Lung (tissue), 12 donors: ENCODE measurements around the gene ARID1B. TPM values are rescaled to one million over a fixed set of nuclear protein-coding genes. Genes with fewer than 3 reads are reported as not detected.

Experiments used
- ATAC-seq: fragments of 200-7000 bp; cut with Tn5 transposase; one replicate; pipeline ENCODE4 v1.9.1; 2020; ENCODE audit warnings: moderate number of reproducible peaks; ENCODE audit not compliant: insufficient read depth, low FRiP score
- DNase-seq, 3 donors: peaks; one replicate each; pipeline ENCODE4 v3.0.0-alpha.2; 2013 to 2017
- H3K27ac ChIP-seq, 2 donors: one replicate each; pipeline ENCODE4 v1.5.1; 2013; ENCODE audit warnings: mild to moderate bottlenecking in 2 of 2, moderate library complexity in 2 of 2, control low read depth in 1 of 2, inconsistent platforms in 1 of 2, low read depth in 1 of 2, low read length in 1 of 2
- H3K27me3 ChIP-seq, 3 donors: one replicate each; pipeline ENCODE4 v1.5.1; 2013; ENCODE audit warnings: low read length in 2 of 3; ENCODE audit not compliant: control insufficient read depth in 3 of 3, insufficient read depth in 3 of 3
- H3K36me3 ChIP-seq, 4 donors: one replicate each; pipeline ENCODE4 v1.5.1; 2013; ENCODE audit warnings: low read length in 4 of 4, mild to moderate bottlenecking in 1 of 4, moderate library complexity in 1 of 4; ENCODE audit not compliant: control insufficient read depth in 4 of 4, insufficient read depth in 4 of 4
- H3K4me1 ChIP-seq, 5 donors: one replicate each; pipeline ENCODE4 v1.5.1; 2013; ENCODE audit warnings: low read length in 5 of 5, mild to moderate bottlenecking in 2 of 5, moderate library complexity in 1 of 5; ENCODE audit not compliant: control insufficient read depth in 5 of 5, insufficient read depth in 5 of 5
- H3K4me3 ChIP-seq: one replicate; pipeline ENCODE4 v1.5.1; 2013; ENCODE audit warnings: mild to moderate bottlenecking, control low read depth, moderate library complexity
- H3K9ac ChIP-seq, 2 donors: one replicate each; pipeline ENCODE4 v1.5.1; 2013; ENCODE audit warnings: low read length in 2 of 2, control low read depth in 1 of 2; ENCODE audit not compliant: insufficient read depth in 1 of 2
- H3K9me3 ChIP-seq, 4 donors: one replicate each; pipeline ENCODE4 v1.5.1; 2013; ENCODE audit warnings: low read length in 3 of 4, mild to moderate bottlenecking in 1 of 4, moderate library complexity in 1 of 4; ENCODE audit not compliant: control insufficient read depth in 4 of 4, insufficient read depth in 3 of 4
- WGBS, 2 donors: extraction: QIAGEN DNeasy Blood & Tissue Kit; methylation state at CpG; one replicate each; pipeline ENCODE4 v1.1.7; 2013; 5-methylcytosine and 5-hydroxymethylcytosine counted together
- polyA plus RNA-seq, 2 donors: library from polyadenylated mRNA; stranded (reverse); fragments of 200-250 nt; gene quantifications; one replicate each; pipeline ENCODE4 v1.2.1, GENCODE V29; 2013
- total RNA-seq, 2 donors: library from RNA; depleted of rRNA in 1 of 2; stranded (reverse); fragments of >200 nt in 1 of 2; gene quantifications; one replicate each; pipeline ENCODE4 v1.2.1, GENCODE V29; 2014 to 2021
- TF ChIP-seq, protein P1 (sequence below): IDR thresholded peaks from 2 replicates; pipeline ENCODE4 v1.5.1; 2012; ENCODE audit warnings: mild to moderate bottlenecking; ENCODE audit errors: control extremely low read depth, extremely low read depth
- donor health status: control.
- donor health status: control.
- donor health status: Bipolar disorder and iron deficiency.
- donor health status: healthy.
- donor health status: DM: yes; HTN: yes; CAD: no.

ARID1B gene
- total and polyA plus RNA-seq, 4 donors = 10.5 to 239 (median 50.9) TPM

DNA sequence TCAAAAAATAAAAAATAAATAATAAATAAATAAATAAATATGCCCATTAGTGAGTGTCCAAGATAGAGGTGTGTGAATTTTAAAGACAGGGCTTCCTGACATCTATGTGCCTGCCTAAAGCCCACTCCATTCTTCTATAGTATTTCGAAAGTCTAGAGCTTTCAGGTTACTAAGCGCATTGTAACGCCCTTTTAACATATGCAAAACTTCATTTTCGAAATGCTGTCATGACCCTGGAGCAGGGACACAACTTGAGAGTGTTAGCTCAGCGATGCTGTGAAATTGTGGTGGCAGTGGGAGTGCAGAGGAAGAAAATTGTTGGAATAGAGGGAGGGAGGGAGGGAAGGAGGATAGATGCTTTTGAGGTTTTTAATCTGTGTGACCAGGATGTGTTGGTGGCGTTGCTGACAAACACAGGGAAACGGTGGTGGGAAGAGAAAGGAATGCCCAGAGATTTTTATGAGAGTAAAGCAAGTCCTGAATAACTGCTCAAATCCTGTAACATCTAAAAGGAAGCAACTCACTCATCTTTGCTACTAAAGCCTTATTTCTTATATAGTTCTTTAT is 169.3 kb downstream of the ARID1B start:
- ATAC-seq (no peak), DNase-seq (no peak)
- Histone ChIP-seq H3K36me3 (no peaks in the 10 kb centered on the region), H3K4me3 (no peak overlapping the region), H3K9me3 (no peaks in the 10 kb centered on the region), H3K27me3 (no peaks in the 10 kb centered on the region), H3K27ac (no peak overlapping the region), H3K9ac (no peak overlapping the region), H3K4me1 (peaks cover 3 to 23% (median 7%) of the 10 kb centered on the region in 5 donors)
- TF ChIP-seq, protein P1, sequence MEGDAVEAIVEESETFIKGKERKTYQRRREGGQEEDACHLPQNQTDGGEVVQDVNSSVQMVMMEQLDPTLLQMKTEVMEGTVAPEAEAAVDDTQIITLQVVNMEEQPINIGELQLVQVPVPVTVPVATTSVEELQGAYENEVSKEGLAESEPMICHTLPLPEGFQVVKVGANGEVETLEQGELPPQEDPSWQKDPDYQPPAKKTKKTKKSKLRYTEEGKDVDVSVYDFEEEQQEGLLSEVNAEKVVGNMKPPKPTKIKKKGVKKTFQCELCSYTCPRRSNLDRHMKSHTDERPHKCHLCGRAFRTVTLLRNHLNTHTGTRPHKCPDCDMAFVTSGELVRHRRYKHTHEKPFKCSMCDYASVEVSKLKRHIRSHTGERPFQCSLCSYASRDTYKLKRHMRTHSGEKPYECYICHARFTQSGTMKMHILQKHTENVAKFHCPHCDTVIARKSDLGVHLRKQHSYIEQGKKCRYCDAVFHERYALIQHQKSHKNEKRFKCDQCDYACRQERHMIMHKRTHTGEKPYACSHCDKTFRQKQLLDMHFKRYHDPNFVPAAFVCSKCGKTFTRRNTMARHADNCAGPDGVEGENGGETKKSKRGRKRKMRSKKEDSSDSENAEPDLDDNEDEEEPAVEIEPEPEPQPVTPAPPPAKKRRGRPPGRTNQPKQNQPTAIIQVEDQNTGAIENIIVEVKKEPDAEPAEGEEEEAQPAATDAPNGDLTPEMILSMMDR = no peak
- WGBS, 2 donors = 69 to 77% methylated on average over 7 of the region's 7 CpGs

DNA sequence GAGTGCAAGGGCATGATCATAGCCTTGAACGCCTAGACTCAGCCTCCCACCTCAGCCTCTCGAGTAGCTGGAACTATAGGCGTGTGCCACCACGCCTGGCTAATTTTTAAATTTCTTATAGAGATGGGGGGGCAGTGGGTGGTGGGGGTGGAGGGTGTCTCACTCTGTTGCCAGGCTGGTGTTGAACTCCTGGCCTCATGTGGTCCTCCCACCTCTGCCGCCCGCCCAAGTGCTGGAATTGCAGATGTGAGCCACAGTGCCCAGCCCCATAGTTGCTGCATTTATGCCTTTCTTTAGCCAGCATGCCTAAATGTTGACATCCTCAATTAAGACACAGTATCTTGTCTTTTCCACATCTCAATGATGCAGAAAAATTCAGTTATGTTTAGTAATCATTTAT is 171.1 kb downstream of the ARID1B start:
- DNase-seq = no peak
- peaks cover 0 to 27% (median 5%) of the 10 kb centered on the region in 5 donors for H3K4me1 ChIP-seq
- no peaks in the 10 kb centered on the region for H3K9me3 ChIP-seq
- H3K27ac ChIP-seq = no peak overlapping the region
- no peak overlapping the region for H3K9ac ChIP-seq
- no peak for ATAC-seq
- WGBS, 2 donors = 95 to 97% methylated on average over 6 of the region's 6 CpGs
- H3K36me3 ChIP-seq = no peaks in the 10 kb centered on the region
- TF ChIP-seq, protein P1 = no peak
- H3K4me3 ChIP-seq = no peak overlapping the region
- H3K27me3 ChIP-seq = no peaks in the 10 kb centered on the region

DNA sequence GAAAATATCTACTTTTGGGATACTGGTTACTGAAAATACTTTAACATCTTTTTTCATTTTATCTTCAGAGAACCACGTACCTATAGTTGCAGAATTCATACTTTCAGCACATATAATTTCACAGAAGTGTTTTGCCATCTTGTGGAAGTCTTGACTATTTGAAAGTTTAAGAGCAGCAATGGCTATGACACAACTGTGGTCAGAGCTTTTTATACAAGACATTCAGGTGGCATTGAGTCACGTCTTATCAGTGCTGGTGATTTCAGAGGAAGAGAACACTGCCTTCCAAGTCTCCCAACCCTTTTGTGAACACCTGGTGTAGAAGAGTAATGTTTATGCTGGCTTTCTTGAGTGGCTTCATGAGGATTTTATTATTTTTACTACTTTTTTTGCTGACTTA is 171.6 kb downstream of the ARID1B start:
- H3K27me3 ChIP-seq = no peaks in the 10 kb centered on the region
- H3K4me3 ChIP-seq = no peak overlapping the region
- TF ChIP-seq, protein P1 = no peak
- WGBS, 2 donors = 49 to 73% methylated on average over 2 of the region's 2 CpGs
- no peak for DNase-seq
- peaks cover 0 to 33% (median 8%) of the 10 kb centered on the region in 5 donors for H3K4me1 ChIP-seq
- H3K36me3 ChIP-seq = no peaks in the 10 kb centered on the region
- H3K9me3 ChIP-seq = no peaks in the 10 kb centered on the region
- no peak overlapping the region for H3K27ac ChIP-seq
- no peak for ATAC-seq
- H3K9ac ChIP-seq = no peak overlapping the region

DNA sequence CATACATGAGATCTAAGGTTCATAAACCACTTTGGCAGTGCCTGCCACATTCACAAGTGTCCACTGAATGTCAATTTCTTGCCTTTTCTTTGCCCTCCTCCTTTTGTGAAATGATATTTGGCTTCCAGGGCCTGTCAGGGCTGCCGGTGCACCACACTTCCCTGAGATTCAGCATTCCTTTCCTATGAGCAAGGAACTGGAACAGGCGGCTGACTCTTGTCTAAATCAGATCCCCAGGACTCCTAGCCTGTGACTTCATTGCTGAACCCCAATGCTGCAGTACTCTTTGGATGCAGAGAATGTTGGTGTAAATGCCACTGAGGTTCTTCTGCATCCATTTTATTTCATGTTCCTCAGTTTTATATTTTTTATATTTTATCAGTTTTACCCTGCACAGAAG is 172.2 kb downstream of the ARID1B start:
- WGBS, 2 donors = 49 to 77% methylated on average over 2 of the region's 2 CpGs
- H3K27me3 ChIP-seq = no peaks in the 10 kb centered on the region
- H3K36me3 ChIP-seq = no peaks in the 10 kb centered on the region
- no peak overlapping the region for H3K9ac ChIP-seq
- H3K27ac ChIP-seq = peak overlapping the region; percentile 59 to 74
- no peaks in the 10 kb centered on the region for H3K9me3 ChIP-seq
- TF ChIP-seq, protein P1 = no peak
- H3K4me1 ChIP-seq = peaks cover 0 to 37% (median 12%) of the 10 kb centered on the region in 5 donors
- ATAC-seq = peak; percentile 61
- no peak overlapping the region for H3K4me3 ChIP-seq
- DNase-seq = no peak
